GM21423 (cell line): Measurements from ENCODE around the gene PADI3.

Source experiments
- ATAC-seq: cut with Tn5 transposase; IDR thresholded peaks from one replicate; pipeline ENCODE4 v1.9.1; 2021; ENCODE audit warnings: mild to moderate bottlenecking, moderate library complexity; ENCODE audit not compliant: unreplicated experiment

Gene PADI3

GRCh38 chr1:17214876-17215544 is 33.9 kb upstream of the PADI3 start:
- no peak for ATAC-seq

DNA sequence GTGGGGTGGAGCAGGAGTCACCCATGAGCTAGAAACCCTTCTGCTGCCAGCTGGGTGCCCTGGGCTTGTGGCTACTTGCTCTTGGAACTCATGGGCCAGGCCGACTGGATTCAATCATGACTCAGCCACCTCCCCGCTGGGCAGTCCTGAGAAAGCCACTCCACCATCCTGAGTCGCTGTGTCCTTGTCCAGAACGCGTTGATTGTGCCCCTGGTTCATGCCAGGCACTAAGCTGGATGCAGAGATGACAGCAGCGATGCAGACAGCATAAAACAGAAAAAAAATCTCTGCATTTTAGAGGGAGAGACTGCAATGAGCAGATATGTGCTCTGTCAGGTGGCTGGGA is 33.4 kb upstream of the PADI3 start:
- no peak for ATAC-seq

DNA sequence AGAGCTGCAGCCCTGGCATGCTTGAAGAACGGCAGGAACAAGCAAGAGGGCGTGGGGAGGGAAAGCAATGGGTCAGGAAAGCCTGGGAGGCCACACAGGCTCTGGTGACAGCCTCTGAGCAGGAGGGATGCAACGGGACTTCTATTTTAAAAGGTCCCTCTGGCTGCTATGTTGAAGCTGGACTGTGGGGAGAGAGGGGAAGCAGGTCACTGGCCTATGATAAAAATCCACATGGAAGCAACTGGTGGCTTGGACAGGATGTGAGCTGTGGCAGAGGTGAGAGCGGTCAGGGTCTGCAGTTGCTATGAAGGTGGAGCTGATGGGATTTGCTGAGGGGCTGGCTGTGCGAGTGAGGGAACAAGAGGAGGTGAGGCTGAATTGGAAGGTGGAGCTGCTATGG is 32.8 kb upstream of the PADI3 start:
- ATAC-seq: no peak

DNA sequence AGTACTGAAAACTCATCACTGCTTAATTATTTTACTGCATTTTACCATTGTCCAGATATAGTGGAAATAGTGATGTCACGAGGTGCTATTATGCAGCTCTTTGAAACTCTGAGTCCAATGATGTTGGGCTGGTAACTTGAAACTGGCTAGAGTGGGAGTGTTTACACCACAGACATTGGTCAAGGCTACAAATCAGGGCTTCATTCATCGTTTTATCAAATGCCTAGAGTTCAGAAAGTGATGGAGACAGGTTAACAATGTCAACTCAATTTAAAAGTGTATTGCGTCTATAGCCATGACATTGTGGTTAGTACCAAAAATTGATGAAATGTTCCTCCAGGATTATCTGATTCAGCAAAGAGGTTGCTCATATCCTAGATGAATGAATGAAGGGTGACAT is 31.3 kb upstream of the PADI3 start:
- no peak for ATAC-seq

DNA sequence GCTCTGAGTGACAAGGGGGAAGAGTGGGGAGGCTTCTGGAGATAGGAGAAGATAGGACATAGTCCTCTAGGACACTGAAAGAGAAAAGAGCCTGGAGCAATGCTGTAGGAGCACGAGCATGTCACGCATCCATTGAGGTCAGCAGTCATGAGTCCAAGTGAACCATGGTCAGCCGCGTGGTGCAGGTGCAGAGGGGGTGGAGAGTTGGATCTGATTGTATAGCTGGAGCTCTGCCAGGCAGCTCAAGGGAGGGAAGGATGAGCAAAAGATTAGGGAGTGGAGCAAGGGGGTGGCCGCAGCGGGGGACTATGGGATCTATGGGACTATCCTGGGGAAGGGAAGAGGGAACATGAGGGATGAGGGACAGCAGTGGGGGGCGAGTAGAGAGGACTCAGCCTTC is 30.0 kb upstream of the PADI3 start:
- no peak for ATAC-seq

- ATAC-seq: no peak
Measured at GRCh38 chr1:17220287-17220686, 28.6 kb upstream of the PADI3 start.

- no peak for ATAC-seq
Measured at GRCh38 chr1:17222557-17222956, 26.3 kb upstream of the PADI3 start.

GRCh38 chr1:17224434-17224833 is 24.5 kb upstream of the PADI3 start:
- ATAC-seq: no peak

DNA sequence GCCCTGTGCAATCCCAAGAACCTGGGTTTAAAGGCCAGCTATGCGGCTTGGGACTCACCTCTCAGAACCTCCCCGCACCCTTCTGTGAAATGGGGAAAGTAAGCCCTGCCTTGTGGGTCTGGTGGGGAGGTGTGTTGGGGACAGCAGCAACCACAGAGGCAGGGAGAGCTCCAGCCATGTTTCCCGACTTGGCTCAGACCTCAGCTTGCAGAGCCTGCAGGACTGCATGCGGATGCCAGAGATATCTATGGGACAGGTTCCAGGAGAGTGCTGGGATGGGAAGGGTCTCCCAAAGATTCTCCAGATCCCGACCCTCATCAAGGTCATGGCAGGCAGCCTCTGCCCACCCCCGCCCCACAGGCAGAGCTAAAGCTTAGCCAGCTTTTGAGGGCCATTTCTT is 23.8 kb upstream of the PADI3 start:
- no peak for ATAC-seq

DNA sequence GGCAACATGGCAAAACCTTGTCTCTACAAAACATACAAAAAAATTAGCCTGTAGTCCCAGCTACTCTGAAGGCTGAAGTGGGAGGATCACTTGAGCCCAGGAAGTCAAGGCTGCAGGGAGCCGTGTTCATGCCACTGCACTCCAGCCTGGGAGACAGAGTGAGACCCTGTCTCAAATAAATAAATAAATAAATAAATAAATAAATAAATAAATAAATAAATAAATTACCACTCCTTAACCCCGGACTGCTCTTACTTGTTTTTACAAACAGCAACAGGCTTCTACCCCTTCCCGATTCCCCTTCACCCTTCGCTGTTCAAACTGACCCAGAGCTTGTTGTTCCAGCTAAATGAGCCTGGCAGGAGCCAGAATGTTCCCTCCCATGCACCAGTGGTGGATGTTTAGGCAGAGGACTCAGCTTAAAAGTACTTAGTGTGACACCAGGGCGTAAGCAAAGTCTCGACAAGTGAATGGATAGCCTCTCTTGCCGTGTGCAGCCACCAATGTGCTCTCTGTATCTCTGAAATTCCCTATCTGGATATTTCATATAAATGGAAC is 21.5 kb upstream of the PADI3 start:
- no peak for ATAC-seq

- no peak for ATAC-seq
Measured at GRCh38 chr1:17228619-17229018, 20.3 kb upstream of the PADI3 start.

GRCh38 chr1:17229379-17229778 is 19.5 kb upstream of the PADI3 start:
- ATAC-seq: no peak

- ATAC-seq: no peak
Measured at GRCh38 chr1:17230106-17230505, 18.8 kb upstream of the PADI3 start.

GRCh38 chr1:17230671-17231310 is 18.1 kb upstream of the PADI3 start:
- no peak for ATAC-seq

DNA sequence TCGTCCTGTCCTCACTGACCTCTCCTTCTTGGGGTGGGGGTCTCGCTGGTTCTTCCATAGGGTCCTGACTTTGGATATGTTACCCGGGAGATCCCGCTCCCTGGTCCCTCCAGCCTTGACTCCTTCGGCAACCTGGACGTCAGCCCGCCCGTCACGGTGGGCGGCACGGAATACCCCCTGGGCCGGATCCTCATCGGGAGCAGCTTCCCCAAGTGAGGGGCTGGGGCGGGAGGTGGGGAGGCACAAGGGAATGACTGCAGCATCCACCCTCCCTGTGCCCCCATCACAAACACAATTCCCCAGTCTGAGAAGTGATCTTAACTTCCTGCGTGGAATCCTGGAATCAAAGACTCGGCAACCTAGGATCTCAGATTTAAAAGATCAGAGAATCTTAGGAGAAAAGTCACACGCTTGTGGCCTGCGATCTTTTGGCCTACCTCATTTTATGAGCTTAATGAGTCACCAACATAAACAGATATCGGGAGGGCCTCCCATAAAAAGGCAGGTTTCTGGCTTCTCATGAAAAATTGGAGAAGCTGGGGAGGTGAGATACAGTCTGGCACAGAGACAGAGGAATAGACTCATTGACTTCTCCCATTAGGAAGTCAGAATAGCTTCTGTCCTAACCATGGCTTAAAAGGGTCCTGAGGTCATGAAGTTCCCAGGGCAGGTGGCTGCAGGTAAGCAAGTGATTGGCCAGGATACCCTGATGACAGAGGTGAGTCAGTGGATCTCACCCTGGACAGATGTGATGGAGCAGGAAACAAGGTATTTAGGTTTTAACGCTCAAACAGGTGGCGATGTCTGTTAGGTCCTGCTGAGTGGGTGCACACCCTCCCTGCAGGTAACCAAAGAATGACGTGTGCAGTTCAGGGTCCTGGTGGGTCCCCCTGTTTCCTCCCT is 15.9 kb upstream of the PADI3 start:
- ATAC-seq: no peak

DNA sequence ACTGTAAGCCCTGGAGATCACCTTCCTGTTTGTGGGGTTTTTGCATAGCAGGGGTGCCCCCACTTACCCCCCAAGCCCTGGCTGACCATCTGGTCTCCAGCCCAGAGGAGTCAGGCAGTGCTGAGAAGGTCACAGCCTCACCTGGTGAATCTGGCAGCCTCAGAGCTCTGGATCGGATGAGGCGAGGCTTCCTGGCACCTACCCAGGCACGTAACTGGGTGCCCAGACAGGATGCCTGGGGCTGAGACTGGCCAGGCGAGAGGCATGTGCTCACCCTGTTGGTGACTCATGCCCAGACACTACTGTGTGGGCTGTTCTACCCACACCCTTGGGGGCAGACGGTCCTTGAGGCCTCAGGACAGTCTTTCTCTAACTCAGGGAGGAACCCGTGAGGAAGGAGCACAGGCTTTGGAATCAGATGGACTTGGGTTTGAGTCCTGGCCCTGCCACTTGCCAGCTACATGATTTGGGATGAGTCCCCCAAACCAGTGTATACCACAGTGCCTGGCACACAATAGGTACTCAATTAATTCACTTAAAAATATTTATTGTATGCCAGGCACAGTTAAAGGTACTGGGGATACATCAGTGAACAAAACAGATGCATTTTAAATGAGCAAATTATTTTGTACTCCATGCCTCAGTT is 15.1 kb upstream of the PADI3 start:
- ATAC-seq: no peak

DNA sequence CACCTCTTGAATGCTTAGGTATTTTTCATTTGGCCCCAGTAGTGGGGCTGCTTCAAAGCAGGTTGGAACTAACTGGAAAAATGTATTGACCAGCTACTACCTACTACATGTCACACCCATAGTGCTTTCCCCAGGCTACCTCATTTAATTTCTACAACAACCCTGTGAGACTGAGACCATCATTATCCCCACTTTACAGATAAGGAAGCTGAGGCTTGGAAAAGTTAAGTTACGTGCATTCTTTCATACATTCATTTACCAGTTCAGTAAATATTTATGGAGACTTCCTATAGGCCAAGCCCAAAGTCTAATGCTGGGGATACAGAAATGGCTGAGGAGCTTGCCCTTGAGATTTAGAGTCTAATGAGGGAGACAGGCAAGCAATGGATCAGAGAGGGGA is 14.5 kb upstream of the PADI3 start:
- no peak for ATAC-seq

DNA sequence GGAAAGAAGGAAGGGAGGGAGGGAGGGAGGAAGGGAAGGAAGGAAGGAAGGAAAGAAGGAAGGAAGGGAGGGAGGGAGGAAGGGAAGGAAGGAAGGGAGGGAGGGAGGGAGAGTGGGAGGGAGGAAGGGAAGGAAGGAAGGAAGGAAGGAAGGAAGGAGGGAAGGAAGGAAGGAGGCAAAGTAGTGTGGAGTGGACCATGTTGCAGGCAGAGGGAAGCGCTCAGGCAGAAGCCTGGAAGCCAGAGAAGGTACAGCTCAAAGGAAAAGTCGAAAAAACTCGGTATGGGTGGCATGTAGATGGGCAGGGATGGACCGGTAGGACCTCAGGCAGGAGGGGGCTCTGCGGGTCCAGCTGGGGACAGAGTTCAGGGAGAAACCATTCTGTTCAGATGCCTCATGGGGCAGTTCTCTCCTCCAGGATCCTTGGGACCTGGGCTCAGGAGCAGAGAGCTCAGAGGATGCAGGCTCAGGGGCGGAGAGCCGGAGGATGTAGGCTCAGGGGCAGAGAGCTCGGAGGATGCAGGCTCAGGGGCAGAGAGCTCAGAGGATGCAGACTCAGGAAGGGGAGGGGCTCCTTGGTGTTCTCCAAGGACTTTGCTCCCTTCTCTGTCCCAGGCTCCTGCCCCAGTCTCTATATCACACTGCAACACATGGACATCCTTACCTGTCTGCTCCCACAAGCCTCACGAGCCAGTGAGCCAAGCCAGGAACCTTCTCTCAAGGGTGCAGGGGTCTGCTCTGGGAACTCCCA is 13.6 kb upstream of the PADI3 start:
- no peak for ATAC-seq

- no peak for ATAC-seq
Measured at GRCh38 chr1:17236779-17237560, 11.9 kb upstream of the PADI3 start.

- no peak for ATAC-seq
Measured at GRCh38 chr1:17237561-17237903, 11.4 kb upstream of the PADI3 start.
